GM10266 (cell line): Measurements from ENCODE around the gene EXOSC10.

ENCODE experiments used
- DNase-seq: peaks from one replicate; pipeline ENCODE4 v3.0.0; 2012; ENCODE audit errors: extremely low spot score
- CTCF ChIP-seq: IDR thresholded peaks from 2 replicates; pipeline ENCODE4 v1.5.1; 2012; ENCODE audit warnings: mild to moderate bottlenecking, low read depth; ENCODE audit not compliant: control insufficient read depth, insufficient read depth; ENCODE audit errors: missing control alignments

EXOSC10 gene

GRCh38 chr1:11130406-11130805 is 30.7 kb upstream of the EXOSC10 start:
- no peak for TF ChIP-seq CTCF
- no peak for DNase-seq

DNA sequence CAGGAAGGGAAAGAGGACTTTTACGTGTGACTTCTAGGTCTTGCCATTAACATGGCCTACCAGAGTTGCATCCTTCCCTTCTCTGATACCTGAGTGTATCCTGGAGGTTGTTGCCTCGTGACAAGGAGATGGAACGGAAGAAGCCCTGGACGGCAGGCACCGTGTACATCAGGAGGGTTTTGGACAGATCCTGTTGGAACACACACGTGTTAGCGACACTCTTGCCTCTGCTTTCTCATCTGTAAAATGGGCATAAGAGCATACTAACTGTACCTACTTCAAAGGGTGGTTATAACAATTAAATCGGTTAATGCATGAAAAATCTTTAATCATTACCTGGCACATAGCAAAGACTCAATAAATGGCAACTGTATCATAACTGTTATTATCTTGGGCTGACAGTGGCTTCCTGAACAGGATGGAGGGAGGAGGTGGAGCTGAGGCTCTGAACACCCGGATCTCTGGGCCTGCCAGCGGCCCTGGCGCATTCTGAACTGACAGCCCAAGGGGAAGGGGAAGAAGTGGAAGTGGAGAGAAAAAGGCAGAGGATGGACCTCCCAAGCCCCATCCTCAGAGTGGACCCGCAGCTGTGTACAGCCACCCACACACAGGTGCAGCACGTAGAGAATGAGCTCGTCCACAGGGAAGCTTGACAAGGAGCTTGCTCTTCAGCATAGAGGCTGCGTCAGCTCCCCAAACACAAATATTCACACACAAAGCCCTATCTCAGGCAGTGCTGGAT is 30.2 kb upstream of the EXOSC10 start:
- no peak for DNase-seq
- no peak for TF ChIP-seq CTCF

- no peak for DNase-seq
- no peak for TF ChIP-seq CTCF
Measured at GRCh38 chr1:11126569-11126968, 26.9 kb upstream of the EXOSC10 start.

DNA sequence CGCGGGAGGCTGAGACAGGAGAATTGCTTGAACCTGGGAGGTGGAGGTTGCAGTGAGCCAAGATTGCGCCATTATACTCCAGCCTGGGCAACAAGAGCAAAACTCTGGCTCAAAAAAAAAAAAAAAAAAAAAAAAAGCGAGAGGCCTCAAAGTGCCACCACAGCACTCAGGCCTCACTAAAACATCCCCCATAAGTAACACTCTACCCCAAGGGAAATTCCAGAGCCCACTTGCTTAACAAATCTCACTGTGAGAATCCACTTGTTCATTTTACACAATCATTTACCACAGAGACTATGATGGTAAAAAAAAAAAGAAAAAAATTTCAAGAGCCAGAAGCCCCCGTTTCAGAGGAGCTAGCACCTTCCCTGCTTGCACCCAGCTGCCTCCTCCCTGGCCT is 26.3 kb upstream of the EXOSC10 start:
- no peak for DNase-seq
- no peak for TF ChIP-seq CTCF

- no peak for TF ChIP-seq CTCF
- no peak for DNase-seq
Measured at GRCh38 chr1:11124965-11125364, 25.3 kb upstream of the EXOSC10 start.

DNA sequence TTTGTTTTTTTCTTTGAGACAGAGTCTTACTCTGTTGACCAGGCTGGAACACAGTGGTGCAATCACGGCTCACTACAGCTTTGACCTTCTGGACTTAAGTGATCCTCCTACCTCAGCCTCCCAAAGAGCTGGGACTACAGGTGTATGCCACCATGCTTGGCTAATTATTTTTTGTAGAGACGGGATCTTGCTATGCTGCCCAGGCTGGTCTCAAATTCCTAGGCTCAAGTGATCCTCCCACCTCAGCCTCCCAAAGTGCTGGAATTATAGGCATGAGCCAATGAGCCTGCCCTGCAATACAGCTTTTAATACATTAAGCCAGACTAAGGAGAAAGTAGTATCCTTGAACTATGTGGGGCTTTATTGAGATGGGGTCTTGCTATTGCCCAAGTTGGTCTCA is 16.6 kb upstream of the EXOSC10 start:
- no peak for TF ChIP-seq CTCF
- DNase-seq, result no peak

GRCh38 chr1:11114966-11115365 is 15.3 kb upstream of the EXOSC10 start:
- no peak for TF ChIP-seq CTCF
- no peak for DNase-seq
